HEK293 (cell line): ENCODE data around the gene HNRNPL.

Experiments
- CTCF ChIA-PET: fragments of 350-600 bp; formaldehyde crosslinking; extraction: SDS; loops from one replicate; lab custom pipeline; 2021; ENCODE audit warnings: antibody characterized with exemption; lab: Yijun Ruan, JAX
- POLR2A ChIA-PET: fragments of 300-600 bp; formaldehyde crosslinking; extraction: SDS; loops from one replicate; lab custom pipeline; 2020; ENCODE audit warnings: antibody characterized with exemption, inconsistent platforms; lab: Yijun Ruan, JAX
- H3K27ac ChIP-seq: fragments of 200-500 bp; sonication (Bioruptor generic); 2 replicates; pipeline ENCODE4 v1.5.1; 2014; ENCODE audit warnings: low read depth, low read length, control low read depth, inconsistent platforms; ENCODE audit errors: extremely low read depth
- H3K36me3 ChIP-seq, 2 experiments: fragments of 200-500 bp in 1 of 2; sonication (Bioruptor generic) in 1 of 2; 1 replicate in 1 of 2; 2 replicates in 1 of 2; pipeline ENCODE4 v1.5.1; 2014 to 2017; ENCODE audit warnings: inconsistent platforms in 2 of 2, low read length in 2 of 2; ENCODE audit not compliant: control insufficient read depth in 2 of 2, insufficient read depth in 1 of 2
- H3K4me1 ChIP-seq: fragments of 200-500 bp; sonication (Bioruptor generic); 2 replicates; pipeline ENCODE4 v1.5.1; 2014; ENCODE audit warnings: mild to moderate bottlenecking, low read length, inconsistent platforms; ENCODE audit not compliant: control insufficient read depth, insufficient read depth
- H3K4me3 ChIP-seq: 2 replicates; pipeline ENCODE4 v1.5.1; 2011; ENCODE audit warnings: low read depth, mild to moderate bottlenecking, control low read depth, low read length, moderate library complexity
- H3K9me3 ChIP-seq: fragments of 200-500 bp; sonication (Bioruptor generic); 2 replicates; pipeline ENCODE4 v1.5.1; 2014; ENCODE audit warnings: low read depth, low read length, inconsistent platforms; ENCODE audit not compliant: control insufficient read depth, insufficient read depth
- EGR2 ChIP-seq: fragments of 450-650 bp; formaldehyde crosslinking; IDR thresholded peaks from 2 replicates; pipeline ENCODE4 v1.5.1; 2016; ENCODE audit warnings: low read depth, missing biosample characterization, missing genetic modification characterization
- SP2 ChIP-seq: fragments of 450-650 bp; formaldehyde crosslinking; IDR thresholded peaks from 2 replicates; pipeline ENCODE4 v1.5.1; 2016; ENCODE audit warnings: missing biosample characterization, missing genetic modification characterization
- YY1 ChIP-seq: fragments of 450-650 bp; formaldehyde crosslinking; IDR thresholded peaks from 2 replicates; pipeline ENCODE4 v1.5.1; 2018; ENCODE audit warnings: missing biosample characterization, missing genetic modification characterization
- ZBTB11 ChIP-seq: fragments of 450-650 bp; formaldehyde crosslinking; conservative IDR thresholded peaks from 2 replicates; pipeline ENCODE4 v1.5.1; 2016; ENCODE audit warnings: low read depth, missing biosample characterization, missing genetic modification characterization
- ZBTB6 ChIP-seq: fragments of 450-650 bp; formaldehyde crosslinking; IDR thresholded peaks from 2 replicates; pipeline ENCODE4 v1.5.1; 2017; ENCODE audit warnings: missing biosample characterization, missing genetic modification characterization
- ZFP69B ChIP-seq: fragments of 450-650 bp; formaldehyde crosslinking; IDR thresholded peaks from 2 replicates; pipeline ENCODE4 v1.5.1; 2016; ENCODE audit warnings: missing biosample characterization, missing genetic modification characterization
- ZNF146 ChIP-seq: fragments of 450-650 bp; formaldehyde crosslinking; IDR thresholded peaks from 2 replicates; pipeline ENCODE4 v1.5.1; 2016; ENCODE audit warnings: missing biosample characterization, missing genetic modification characterization
- ZNF2 ChIP-seq: fragments of 450-650 bp; formaldehyde crosslinking; IDR thresholded peaks from 2 replicates; pipeline ENCODE4 v1.5.1; 2016; ENCODE audit warnings: missing biosample characterization, missing genetic modification characterization
- ZNF239 ChIP-seq: fragments of 450-650 bp; formaldehyde crosslinking; IDR thresholded peaks from 2 replicates; pipeline ENCODE4 v1.5.1; 2016; ENCODE audit warnings: missing biosample characterization, missing genetic modification characterization
- ZNF26 ChIP-seq: fragments of 450-650 bp; formaldehyde crosslinking; IDR thresholded peaks from 2 replicates; pipeline ENCODE4 v1.5.1; 2016; ENCODE audit warnings: missing biosample characterization, missing genetic modification characterization
- ZNF274 ChIP-seq, 2 experiments: fragments of 200-500 bp in 1 of 2; fragments of 450-650 bp in 1 of 2; sonication (Bioruptor generic) in 1 of 2; formaldehyde crosslinking in 1 of 2; IDR thresholded peaks; 2 replicates each; pipeline versions ENCODE4 v1.5.1 to v1.6.1; 2014 to 2016; ENCODE audit warnings: borderline replicate concordance in 1 of 2, inconsistent platforms in 1 of 2, low read length in 1 of 2, missing biosample characterization in 1 of 2, missing genetic modification characterization in 1 of 2
- ZNF280D ChIP-seq: fragments of 450-650 bp; formaldehyde crosslinking; IDR thresholded peaks from 2 replicates; pipeline ENCODE4 v1.5.1; 2016; ENCODE audit warnings: missing biosample characterization, missing genetic modification characterization
- ZNF292 ChIP-seq: fragments of 450-650 bp; formaldehyde crosslinking; IDR thresholded peaks from 2 replicates; pipeline ENCODE4 v1.5.1; 2016; ENCODE audit warnings: low read depth, missing biosample characterization, missing genetic modification characterization, borderline replicate concordance
- ZNF394 ChIP-seq: fragments of 450-650 bp; formaldehyde crosslinking; IDR thresholded peaks from 2 replicates; pipeline ENCODE4 v1.5.1; 2016; ENCODE audit warnings: missing biosample characterization, missing genetic modification characterization, mild to moderate bottlenecking, moderate library complexity, borderline replicate concordance
- ZNF501 ChIP-seq: fragments of 450-650 bp; formaldehyde crosslinking; IDR thresholded peaks from 2 replicates; pipeline ENCODE4 v1.5.1; 2016; ENCODE audit warnings: missing biosample characterization, missing genetic modification characterization
- ZNF558 ChIP-seq: fragments of 450-650 bp; formaldehyde crosslinking; IDR thresholded peaks from 2 replicates; pipeline ENCODE4 v1.5.1; 2016; ENCODE audit warnings: missing biosample characterization, missing genetic modification characterization
- ZNF639 ChIP-seq: fragments of 450-650 bp; formaldehyde crosslinking; IDR thresholded peaks from 2 replicates; pipeline ENCODE4 v1.5.1; 2016; ENCODE audit warnings: missing biosample characterization, missing genetic modification characterization
- ZNF701 ChIP-seq: fragments of 450-650 bp; formaldehyde crosslinking; IDR thresholded peaks from 2 replicates; pipeline ENCODE4 v1.5.1; 2016; ENCODE audit warnings: missing biosample characterization, missing genetic modification characterization
- ZNF843 ChIP-seq: fragments of 450-650 bp; formaldehyde crosslinking; IDR thresholded peaks from 2 replicates; pipeline ENCODE4 v1.5.1; 2016; ENCODE audit warnings: missing biosample characterization, missing genetic modification characterization
- ZSCAN5A ChIP-seq: fragments of 450-650 bp; formaldehyde crosslinking; IDR thresholded peaks from 2 replicates; pipeline ENCODE4 v1.5.1; 2016; ENCODE audit warnings: missing biosample characterization, missing genetic modification characterization

HNRNPL gene

GRCh38 chr19:38849147-38849859, 483 bp downstream of the HNRNPL start (continued):
- TF ChIP-seq ZNF639 (tag by site-specific recombination) = 0 out of 2 replicates have a peak, but pooled peaks have one; percentile 6
- peak; percentile 31; the same call in 1 of the 2 replicates for TF ChIP-seq ZNF394 (tag by site-specific recombination)
- TF ChIP-seq ZNF558 (tag by site-specific recombination) = no peak
- peak; percentile 87; the same call in 1 of the 2 replicates for TF ChIP-seq ZFP69B (tag by site-specific recombination)
- no peak for TF ChIP-seq ZNF26 (tag by site-specific recombination)

- peaks cover 54 to 56% of the 10 kb centered on the region in 2 experiments for H3K36me3 ChIP-seq
- ChIA-PET POLR2A (interaction anchor here (0.5 to 6.4 kb wide), 53 partner anchors 9 to 587 kb away, joined by 3 to 159 read pairs (median 5); partner anchors contain the start of genes ACTN4, ECH1, EIF3K and FAM98C), CTCF (interaction anchor here (0.6 to 2.2 kb wide), 13 partner anchors 15 to 491 kb away, joined by 3 to 16 read pairs (median 4); partner anchors contain the start of genes FAM98C, MRPS12, NFKBIB and SARS2)
- H3K27ac ChIP-seq = peak overlapping the region; percentile 100
- peak overlapping the region; percentile 57 for H3K4me3 ChIP-seq
- no peaks in the 10 kb centered on the region for H3K9me3 ChIP-seq
- peaks cover 35% of the 10 kb centered on the region for H3K4me1 ChIP-seq
- TF ChIP-seq ZNF146 (tag by site-specific recombination) = no peak
- TF ChIP-seq YY1 (tag by site-specific recombination) = no peak; the same call in 1 of the 2 replicates
- no peak for TF ChIP-seq ZBTB6 (tag by site-specific recombination)
- peak; percentile 83; the same call in 1 of the 2 replicates for TF ChIP-seq ZNF2 (tag by site-specific recombination)
- TF ChIP-seq ZNF501 (tag by site-specific recombination) = no peak; the same call in 1 of the 2 replicates
- peak; percentile 52 for TF ChIP-seq EGR2
- TF ChIP-seq ZNF239 (tag by site-specific recombination) = no peak
- TF ChIP-seq ZNF280D (tag by site-specific recombination) = no peak
- TF ChIP-seq ZBTB11 = no peak
- no peak for TF ChIP-seq ZNF701 (tag by site-specific recombination)
- TF ChIP-seq ZSCAN5A (tag by site-specific recombination) = no peak
- 0 out of 2 replicates have a peak, but pooled peaks have one; percentile 49 for TF ChIP-seq ZNF843 (tag by site-specific recombination)
- TF ChIP-seq ZNF292 (tag by site-specific recombination) = no peak
- TF ChIP-seq ZNF274 (IDR thresholded peaks at IDR 0.05; ENCODE audit: low read length) = no peak
- no peak for TF ChIP-seq ZNF274 (tag by site-specific recombination; IDR thresholded peaks at IDR 0.05; ENCODE audit: borderline replicate concordance)
- TF ChIP-seq SP2 = peak; percentile 53
These were observed 1.3 kb downstream of the HNRNPL start for GRCh38 chr19:38848299-38849146.
